HCT116 (cell line): ENCODE measurements around the gene MAP7. TPM values are rescaled to one million over a fixed set of nuclear protein-coding genes. Genes with fewer than 3 reads are reported as not detected.
"Not testable (repeated sequence)": the region's sequence is repeated elsewhere in the genome, so short reads cannot be mapped to it uniquely, and the experiment has no call there.

Experiments
- ATAC-seq: fragments of 200-7000 bp; cut with Tn5 transposase; 2 replicates; pipeline ENCODE4 v1.9.1; 2020; ENCODE audit warnings: mild to moderate bottlenecking, moderate library complexity
- BruUV-seq: library from RNA; stranded (reverse); fragments of 400-500 nt; replicated peaks from 2 replicates; lab custom pipeline; 2021; lab: Mats Ljungman, UMichigan
- CTCF ChIA-PET: fragments of 300-600 bp; sonication (Branson Sonifier 250); formaldehyde crosslinking; loops from one replicate; lab custom pipeline; 2021; ENCODE audit warnings: antibody characterized with exemption; lab: Charles Lee
- POLR2A ChIA-PET: fragments of 300-600, 350-600 bp; sonication (Branson Sonifier 250); formaldehyde crosslinking; loops from one replicate; lab custom pipeline; 2021; ENCODE audit warnings: antibody characterized with exemption; lab: Charles Lee
- RAD21 ChIA-PET, 2 experiments: fragments of 300-600 bp; sonication (Branson Sonifier 250); formaldehyde crosslinking; loops; one replicate each; lab custom pipeline; 2023; ENCODE audit warnings: low total read pairs in 2 of 2; ENCODE audit not compliant: uncharacterized antibody in 2 of 2, unreplicated experiment in 2 of 2, low non-redundant PET in 1 of 2; lab: Charles Lee
- DNase-seq: peaks from one replicate; pipeline ENCODE4 v3.0.0-alpha.2; 2010; ENCODE audit warnings: low read depth, low spot score
- H2AFZ ChIP-seq: fragments of 200-600 bp; shearing (Covaris generic), sonication (generic); 2 replicates; pipeline ENCODE4 v1.6.1; 2017; ENCODE audit warnings: low read depth, mixed run types, mixed read lengths, antibody characterized with exemption, low read length; ENCODE audit not compliant: poor library complexity, severe bottlenecking
- H3K27ac ChIP-seq: 2 replicates; pipeline ENCODE4 v1.5.1; 2012; ENCODE audit warnings: low read depth, low read length
- H3K27me3 ChIP-seq: fragments of 200-600 bp; sonication (generic); 2 replicates; pipeline ENCODE4 v1.6.1; 2016; ENCODE audit warnings: mixed run types, low read length, mixed read lengths; ENCODE audit not compliant: insufficient read depth
- H3K36me3 ChIP-seq, 2 experiments: fragments of 200-500 bp in 1 of 2; fragments of 200-600 bp in 1 of 2; sonication (Bioruptor generic) in 1 of 2; sonication (generic) in 1 of 2; 2 replicates each; pipeline versions ENCODE4 v1.5.1 to v1.6.1; 2014 to 2016; ENCODE audit warnings: low read length in 2 of 2, inconsistent platforms in 1 of 2, mixed read lengths in 1 of 2, mixed run types in 1 of 2; ENCODE audit not compliant: insufficient read depth in 2 of 2, control insufficient read depth in 1 of 2
- H3K4me1 ChIP-seq, 2 experiments: fragments of 200-600 bp in 1 of 2; sonication (generic) in 1 of 2; 2 replicates each; pipeline versions ENCODE4 v1.5.1 to v1.6.1; 2012 to 2017; ENCODE audit warnings: low read length in 2 of 2, inconsistent platforms in 1 of 2, mild to moderate bottlenecking in 1 of 2, mixed read lengths in 1 of 2, mixed run types in 1 of 2, moderate library complexity in 1 of 2; ENCODE audit not compliant: insufficient read depth in 2 of 2, control insufficient read depth in 1 of 2
- H3K4me2 ChIP-seq: fragments of 200-600 bp; sonication (generic); 2 replicates; pipeline ENCODE4 v1.6.1; 2017; ENCODE audit warnings: mixed run types, low read length, mixed read lengths
- H3K4me3 ChIP-seq, 2 experiments: fragments of 200-600 bp in 1 of 2; sonication (generic) in 1 of 2; replicated peaks in 1 of 2; 2 replicates each; pipeline ENCODE4 v1.5.1; 2011 to 2016; ENCODE audit warnings: low read length in 2 of 2, control low read depth in 1 of 2, low read depth in 1 of 2, mild to moderate bottlenecking in 1 of 2, mixed read lengths in 1 of 2, mixed run types in 1 of 2
- H3K79me2 ChIP-seq: fragments of 200-600 bp; sonication (generic); 2 replicates; pipeline ENCODE4 v1.6.1; 2017; ENCODE audit warnings: mild to moderate bottlenecking, mixed run types, low read length, moderate library complexity, mixed read lengths; ENCODE audit not compliant: insufficient read depth
- H3K9ac ChIP-seq: fragments of 200-600 bp; sonication (generic); 2 replicates; pipeline ENCODE4 v1.6.1; 2016; ENCODE audit warnings: low read length, mixed read lengths
- H3K9me2 ChIP-seq: fragments of 200-600 bp; sonication (generic), shearing (Covaris generic); 2 replicates; pipeline ENCODE4 v1.6.1; 2017; ENCODE audit warnings: mixed run types, mild to moderate bottlenecking, moderate library complexity; ENCODE audit not compliant: insufficient read depth
- H3K9me3 ChIP-seq, 2 experiments: fragments of 200-500 bp in 1 of 2; fragments of 200-600 bp in 1 of 2; sonication (Bioruptor generic) in 1 of 2; sonication (generic) in 1 of 2; 2 replicates each; pipeline ENCODE4 v1.6.1; 2014 to 2017; ENCODE audit warnings: low read length in 2 of 2, mixed read lengths in 2 of 2, inconsistent platforms in 1 of 2, low read depth in 1 of 2, mild to moderate bottlenecking in 1 of 2, mixed run types in 1 of 2, moderate library complexity in 1 of 2; ENCODE audit not compliant: control insufficient read depth in 1 of 2, insufficient read depth in 1 of 2
- H4K20me1 ChIP-seq: fragments of 200-600 bp; sonication (generic), shearing (Covaris generic); 2 replicates; pipeline ENCODE4 v1.6.1; 2017; ENCODE audit warnings: mixed run types, mild to moderate bottlenecking, moderate library complexity; ENCODE audit not compliant: insufficient read depth
- CBX3 ChIP-seq: IDR thresholded peaks from 2 replicates; pipeline ENCODE4 v1.6.1; 2012; ENCODE audit warnings: low read depth
- CTCF ChIP-seq, 3 experiments: fragments of 200-600 bp in 1 of 3; sonication (generic) in 1 of 3; IDR thresholded peaks in 2 of 3; conservative IDR thresholded peaks in 1 of 3; 2 replicates each; pipeline ENCODE4 v1.5.1; 2012 to 2017; ENCODE audit warnings: low read depth in 2 of 3, low read length in 2 of 3, antibody characterized with exemption in 1 of 3, borderline replicate concordance in 1 of 3, control low read depth in 1 of 3, mild to moderate bottlenecking in 1 of 3, mixed read lengths in 1 of 3, mixed run types in 1 of 3, moderate library complexity in 1 of 3; ENCODE audit not compliant: insufficient read depth in 1 of 3
- ELF1 ChIP-seq: IDR thresholded peaks from 2 replicates; pipeline ENCODE4 v1.6.1; 2012; ENCODE audit warnings: low read depth, borderline replicate concordance
- EZH2phosphoT487 ChIP-seq: fragments of 200-600 bp; IDR thresholded peaks from 2 replicates; pipeline ENCODE4 v1.6.1; 2018; ENCODE audit warnings: antibody characterized with exemption, borderline replicate concordance
- FOSL1 ChIP-seq: IDR thresholded peaks from 2 replicates; pipeline ENCODE4 v1.6.1; 2012; ENCODE audit warnings: low read depth
- JUND ChIP-seq: IDR thresholded peaks from 2 replicates; pipeline ENCODE4 v1.6.1; 2012
- POLR2A ChIP-seq: IDR thresholded peaks from 2 replicates; pipeline ENCODE4 v1.7.0; 2011; ENCODE audit warnings: borderline replicate concordance; ENCODE audit not compliant: insufficient read depth, insufficient read length; ENCODE audit errors: extremely low read depth
- POLR2AphosphoS5 ChIP-seq: IDR thresholded peaks from 2 replicates; pipeline ENCODE4 v1.6.1; 2011; ENCODE audit warnings: mild to moderate bottlenecking, low read depth, low read length, moderate library complexity
- REST ChIP-seq: IDR thresholded peaks from 2 replicates; pipeline ENCODE4 v1.6.1; 2012; ENCODE audit warnings: low read depth
- SP1 ChIP-seq: IDR thresholded peaks from 2 replicates; pipeline ENCODE4 v1.6.1; 2012; ENCODE audit warnings: low read depth
- SRF ChIP-seq: IDR thresholded peaks from 2 replicates; pipeline ENCODE4 v1.6.1; 2012; ENCODE audit warnings: low read depth
- ZBTB33 ChIP-seq: IDR thresholded peaks from 2 replicates; pipeline ENCODE4 v1.6.1; 2011; ENCODE audit warnings: mild to moderate bottlenecking, low read length, moderate library complexity; ENCODE audit not compliant: insufficient replicate concordance; ENCODE audit errors: extremely low read depth
- ZFX ChIP-seq: fragments of 450-650 bp; IDR thresholded peaks from 2 replicates; pipeline ENCODE4 v1.6.1; 2017
- ZNF274 ChIP-seq: fragments of 200-500 bp; sonication (Bioruptor generic); IDR thresholded peaks from 2 replicates; pipeline ENCODE4 v1.6.1; 2014; ENCODE audit warnings: mild to moderate bottlenecking, low read depth, low read length, inconsistent platforms
- intact Hi-C: fragments of 100-400 bp; cut with micrococcal nuclease; formaldehyde crosslinking; loops from 2 replicates; pipeline ENCODE4 v1.10.0; 2022
- total RNA-seq: library from RNA; stranded (reverse); gene quantifications from one replicate; pipeline ENCODE4 v1.2.1, GENCODE V29; 2021; ENCODE audit not compliant: unreplicated experiment

The MAP7 gene
- total RNA-seq, 1 experiment from 2014 or later, result 35.5 TPM

GRCh38 chr6:136309171-136309570, 241.1 kb downstream of the MAP7 start:
- CTCF ChIA-PET, result interaction anchor here (1.4 kb wide), 1 partner anchor 8 kb away, joined by 3 read pairs; no protein-coding TSS in a partner anchor
- H3K36me3 ChIP-seq, result no peaks in the 10 kb centered on the region
- no peak overlapping the region for H2AFZ ChIP-seq
- no peak overlapping the region for H3K4me2 ChIP-seq
- intact Hi-C loops, result no loop called here
- RAD21 ChIA-PET, result no interaction called here
- no peaks in the 10 kb centered on the region for H3K9me3 ChIP-seq
- H3K79me2 ChIP-seq, result no peaks in the 10 kb centered on the region
- H4K20me1 ChIP-seq, result no peaks in the 10 kb centered on the region
- ATAC-seq (no peak), DNase-seq (no peak)
- no TSS peak for BruUV-seq
- POLR2A ChIA-PET, result interaction anchor here (1.3 kb wide), 1 partner anchor 19 kb away, joined by 4 read pairs; the partner anchor contains the start of gene BCLAF1
- H3K27me3 ChIP-seq, result no peaks in the 10 kb centered on the region
- TF ChIP-seq ZNF274 (no peak), POLR2A (no peak), ELF1 (no peak), POLR2AphosphoS5 (no peak), SP1 (no peak), REST (no peak), CTCF (IDR thresholded peaks at IDR 0.05 in 2 of 3, conservative IDR thresholded peaks at IDR 0.05 in 1 of 3; ENCODE audit: borderline replicate concordance in 1 of 3, insufficient read depth in 1 of 3, low read depth in 2 of 3, low read length in 2 of 3) (no peak), JUND (no peak), ZFX (no peak), ZBTB33 (no peak), SRF (no peak), EZH2phosphoT487 (no peak), FOSL1 (no peak), CBX3 (no peak)
- H3K9ac ChIP-seq, result no peak overlapping the region
- no peaks in the 10 kb centered on the region for H3K4me1 ChIP-seq
- no peaks in the 10 kb centered on the region for H3K9me2 ChIP-seq
- H3K4me3 ChIP-seq, result no peak overlapping the region
- H3K27ac ChIP-seq, result no peak overlapping the region

GRCh38 chr6:136308469-136308868, 241.8 kb downstream of the MAP7 start:
- H3K27me3 ChIP-seq, H3K9me2 ChIP-seq, H3K79me2 ChIP-seq, H3K27ac ChIP-seq, H4K20me1 ChIP-seq, H3K4me3 ChIP-seq, H3K9ac ChIP-seq, DNase-seq, H3K36me3 ChIP-seq, RAD21 ChIA-PET, H3K9me3 ChIP-seq, ATAC-seq, H3K4me2 ChIP-seq, BruUV-seq, H3K4me1 ChIP-seq, H2AFZ ChIP-seq, intact Hi-C loops: not testable (repeated sequence)
- ChIA-PET CTCF (interaction anchor here (1.4 kb wide), 1 partner anchor 9 kb away, joined by 3 read pairs; no protein-coding TSS in a partner anchor), POLR2A (interaction anchor here (1.3 kb wide), 1 partner anchor 19 kb away, joined by 4 read pairs; the partner anchor contains the start of gene BCLAF1)
